Activated T-helper 1 cell treated with anti-CD3 and anti-CD28 coated beads, Interleukin-12 subunit alpha, Interleukin-12 subunit beta, Interleukin-2, Interleukin-4 antibody, amounts not matched to agents 30 ng/mL and 10 ng/mL and 1 ng/mL, durations not matched to agents 14 hours and 24 hours and 36 hours (primary cell): Measurements from ENCODE around the gene UXS1. TPM values are rescaled to one million over a fixed set of nuclear protein-coding genes. Genes with fewer than 3 reads are reported as not detected.

ENCODE experiments used
- DNase-seq: peaks from one replicate; pipeline ENCODE4 v3.0.0; 2021; ENCODE audit warnings: low spot score
- H3K27ac Mint-ChIP-seq: one replicate; pipeline ENCODE4 v1.8.0; 2021; ENCODE audit warnings: mild to moderate bottlenecking, mixed read lengths
- H3K27me3 Mint-ChIP-seq: one replicate; pipeline ENCODE4 v1.8.0; 2022; ENCODE audit warnings: mild to moderate bottlenecking, moderate library complexity, mixed read lengths; ENCODE audit not compliant: insufficient read depth
- H3K36me3 Mint-ChIP-seq: one replicate; pipeline ENCODE4 v1.8.0; 2021; ENCODE audit warnings: low read depth, mixed read lengths
- H3K4me1 Mint-ChIP-seq: one replicate; pipeline ENCODE4 v1.8.0; 2021; ENCODE audit warnings: low read depth, mixed read lengths
- H3K4me3 Mint-ChIP-seq: one replicate; pipeline ENCODE4 v1.8.0; 2021; ENCODE audit warnings: mild to moderate bottlenecking, moderate library complexity, mixed read lengths
- H3K9me3 Mint-ChIP-seq: one replicate; pipeline ENCODE4 v1.8.0; 2021; ENCODE audit warnings: mixed read lengths
- intact Hi-C: fragments of 100-400 bp; cut with micrococcal nuclease; formaldehyde crosslinking; loops from one replicate; pipeline ENCODE4 v1.15.1; 2024
- total RNA-seq: library from RNA; stranded (reverse); gene quantifications from 2 replicates; pipeline ENCODE4 v1.2.3, GENCODE V29; 2022

UXS1 gene
- total RNA-seq, 1 donor from 2014 or later: 36.7 TPM

GRCh38 chr2:106107509-106108131 is 86.5 kb downstream of the UXS1 start:
- H3K27ac Mint-ChIP-seq: peak overlapping the region; percentile 74
- peaks cover 16% of the 10 kb centered on the region for H3K4me1 Mint-ChIP-seq
- H3K4me3 Mint-ChIP-seq: peak overlapping the region; percentile 11
- H3K36me3 Mint-ChIP-seq: peaks cover 23% of the 10 kb centered on the region
- no peaks in the 10 kb centered on the region for H3K9me3 Mint-ChIP-seq
- no peaks in the 10 kb centered on the region for H3K27me3 Mint-ChIP-seq
- DNase-seq: no peak
- intact Hi-C loops: loop anchor here (1.0 to 5.0 kb wide), 2 partner anchors 35 to 53 kb away; no protein-coding TSS in a partner anchor

DNA sequence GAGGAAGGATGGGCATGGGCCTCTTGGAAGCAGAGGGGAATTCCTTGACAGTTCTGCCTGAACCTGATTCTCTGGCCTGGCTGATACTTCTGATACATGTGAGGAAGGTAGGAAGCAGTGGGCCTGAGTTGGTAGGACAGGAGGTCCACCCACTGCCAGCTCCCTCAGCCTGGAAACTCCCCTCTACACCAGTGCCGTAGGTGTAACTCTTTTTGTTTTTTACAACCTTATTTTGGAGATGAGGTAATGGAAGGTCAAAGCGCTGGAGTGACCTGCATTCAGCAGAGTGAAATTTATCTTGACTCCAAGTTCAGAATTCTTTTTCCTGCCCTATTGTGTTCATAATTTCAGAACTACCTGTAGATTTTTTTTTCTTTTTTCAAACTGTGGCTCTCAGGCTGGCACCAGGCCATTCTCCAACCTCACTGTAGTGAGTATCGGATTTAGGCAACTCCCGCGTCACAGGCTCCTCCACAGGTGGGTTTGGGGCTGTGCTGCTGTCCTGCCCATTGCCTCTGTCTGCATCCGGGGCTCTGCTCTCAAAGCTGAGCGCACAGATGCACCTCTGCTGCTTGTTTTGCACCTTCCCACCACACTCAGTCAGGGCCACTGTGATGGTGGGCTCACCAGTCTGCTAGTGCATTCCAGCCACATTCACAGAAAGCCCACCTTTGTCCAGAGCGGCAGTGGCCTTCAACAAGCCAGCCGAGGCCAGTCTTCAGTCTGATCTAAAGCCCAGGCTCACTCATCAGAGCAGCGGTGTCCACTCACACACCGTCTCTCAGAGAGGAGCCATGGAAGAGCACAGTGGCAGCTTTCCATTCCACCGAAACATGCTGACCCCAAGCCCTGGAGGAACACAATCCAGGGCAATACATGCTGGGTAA is 87.2 kb downstream of the UXS1 start:
- peaks cover 16% of the 10 kb centered on the region for H3K4me1 Mint-ChIP-seq
- H3K4me3 Mint-ChIP-seq: peak overlapping the region; percentile 57
- no peaks in the 10 kb centered on the region for H3K27me3 Mint-ChIP-seq
- H3K36me3 Mint-ChIP-seq: peaks cover 20% of the 10 kb centered on the region
- peak overlapping the region; percentile 74 for H3K27ac Mint-ChIP-seq
- intact Hi-C loops: loop anchor here (1.0 to 5.0 kb wide), 2 partner anchors 35 to 53 kb away; no protein-coding TSS in a partner anchor
- no peak for DNase-seq
- no peaks in the 10 kb centered on the region for H3K9me3 Mint-ChIP-seq

- intact Hi-C loops: loop anchor here (2.0 to 5.0 kb wide), 3 partner anchors 37 to 477 kb away; no protein-coding TSS in a partner anchor
- Mint-ChIP-seq H3K27ac (peak overlapping the region; percentile 29), H3K4me1 (peaks cover 16% of the 10 kb centered on the region), H3K4me3 (no peak overlapping the region), H3K36me3 (peaks cover 9% of the 10 kb centered on the region), H3K9me3 (no peaks in the 10 kb centered on the region), H3K27me3 (no peaks in the 10 kb centered on the region)
- no peak for DNase-seq
These were observed 88.8 kb downstream of the UXS1 start for GRCh38 chr2:106105151-106105922.

GRCh38 chr2:106104332-106105062 is 89.6 kb downstream of the UXS1 start:
- intact Hi-C loops: loop anchor here (1.0 to 5.0 kb wide), 6 partner anchors 38 to 478 kb away; partner anchors contain the start of gene UXS1
- peaks cover 16% of the 10 kb centered on the region for H3K4me1 Mint-ChIP-seq
- peak overlapping the region; percentile 18 for H3K27ac Mint-ChIP-seq
- DNase-seq: peak; percentile 62
- H3K9me3 Mint-ChIP-seq: no peaks in the 10 kb centered on the region
- H3K36me3 Mint-ChIP-seq: peaks cover 8% of the 10 kb centered on the region
- no peaks in the 10 kb centered on the region for H3K27me3 Mint-ChIP-seq
- no peak overlapping the region for H3K4me3 Mint-ChIP-seq

DNA sequence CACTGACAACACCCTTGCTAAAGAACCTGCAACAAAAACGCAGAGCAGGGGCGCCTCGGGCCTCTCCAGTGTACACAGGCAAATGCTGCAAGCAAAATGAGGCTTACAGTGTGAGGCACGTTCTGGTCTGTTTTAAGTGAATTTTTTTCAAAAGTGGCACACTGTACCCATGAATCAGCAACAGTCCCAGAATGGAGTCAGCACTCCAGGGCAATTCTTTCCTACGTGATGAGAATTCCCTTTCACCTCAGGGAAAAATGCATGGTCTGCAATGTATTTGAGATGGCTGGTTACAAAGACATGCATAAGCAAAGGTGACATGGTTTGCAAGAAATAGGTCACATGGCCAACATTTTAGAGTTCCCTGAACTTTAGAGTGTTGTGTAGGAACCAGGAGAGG is 94.4 kb downstream of the UXS1 start:
- intact Hi-C loops: loop anchor here (5.0 to 10.0 kb wide), 3 partner anchors 148 to 765 kb away; partner anchors contain the start of gene C2orf49
- no peak overlapping the region for H3K4me3 Mint-ChIP-seq
- no peak overlapping the region for H3K27ac Mint-ChIP-seq
- peaks cover 18% of the 10 kb centered on the region for H3K4me1 Mint-ChIP-seq
- H3K9me3 Mint-ChIP-seq: no peaks in the 10 kb centered on the region
- H3K27me3 Mint-ChIP-seq: no peaks in the 10 kb centered on the region
- H3K36me3 Mint-ChIP-seq: peaks cover 13% of the 10 kb centered on the region
- DNase-seq: no peak

DNA sequence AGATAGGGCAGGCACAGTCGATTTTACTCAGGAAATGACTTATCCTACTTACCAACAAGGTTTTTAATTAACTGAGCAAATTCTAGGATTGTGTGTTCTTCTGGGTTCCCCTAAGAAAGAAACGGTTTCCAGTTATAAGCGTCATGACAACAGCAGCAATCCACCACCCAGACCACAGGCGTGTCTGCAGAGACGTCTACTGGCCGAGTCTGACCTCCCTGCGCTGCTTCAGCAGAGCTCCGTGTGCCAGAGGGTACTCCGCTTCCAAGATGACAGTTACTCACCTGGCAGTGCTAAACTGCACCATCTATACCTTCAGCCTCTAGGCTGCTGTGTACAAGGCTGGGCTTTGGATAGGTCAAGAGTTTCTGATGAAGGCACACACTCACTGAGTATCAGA is 95.4 kb downstream of the UXS1 start:
- intact Hi-C loops: loop anchor here (1.0 to 10.0 kb wide), 3 partner anchors 522 to 764 kb away; partner anchors contain the start of gene C2orf49
- Mint-ChIP-seq H3K4me1 (peaks cover 28% of the 10 kb centered on the region), H3K27ac (no peak overlapping the region), H3K4me3 (no peak overlapping the region), H3K9me3 (no peaks in the 10 kb centered on the region), H3K27me3 (no peaks in the 10 kb centered on the region), H3K36me3 (peaks cover 23% of the 10 kb centered on the region)
- no peak for DNase-seq

GRCh38 chr2:106098081-106098480 is 96.0 kb downstream of the UXS1 start:
- no peak for DNase-seq

GRCh38 chr2:106097038-106098000 is 96.8 kb downstream of the UXS1 start:
- H3K36me3 Mint-ChIP-seq: peaks cover 33% of the 10 kb centered on the region
- peaks cover 31% of the 10 kb centered on the region for H3K4me1 Mint-ChIP-seq
- no peak overlapping the region for H3K4me3 Mint-ChIP-seq
- H3K27me3 Mint-ChIP-seq: no peaks in the 10 kb centered on the region
- no peaks in the 10 kb centered on the region for H3K9me3 Mint-ChIP-seq
- intact Hi-C loops: loop anchor here (10.0 kb wide), 2 partner anchors 733 to 763 kb away; partner anchors contain the start of gene C2orf49
- DNase-seq: no peak
- H3K27ac Mint-ChIP-seq: no peak overlapping the region

More at GRCh38 chr2:106098081-106098480, 96.0 kb downstream of the UXS1 start:
- Mint-ChIP-seq H3K27ac (no peak overlapping the region), H3K4me1 (peaks cover 31% of the 10 kb centered on the region), H3K27me3 (no peaks in the 10 kb centered on the region), H3K36me3 (peaks cover 28% of the 10 kb centered on the region), H3K4me3 (no peak overlapping the region), H3K9me3 (no peaks in the 10 kb centered on the region)
- intact Hi-C loops: loop anchor here (1.0 to 10.0 kb wide), 3 partner anchors 522 to 763 kb away; partner anchors contain the start of gene C2orf49

- peaks cover 35% of the 10 kb centered on the region for H3K36me3 Mint-ChIP-seq
- H3K27me3 Mint-ChIP-seq: no peaks in the 10 kb centered on the region
- H3K4me1 Mint-ChIP-seq: peaks cover 31% of the 10 kb centered on the region
- no peaks in the 10 kb centered on the region for H3K9me3 Mint-ChIP-seq
- peak overlapping the region; percentile 86 for H3K27ac Mint-ChIP-seq
- no peak for DNase-seq
- intact Hi-C loops: loop anchor here (10.0 kb wide), 2 partner anchors 732 to 762 kb away; partner anchors contain the start of gene C2orf49
- H3K4me3 Mint-ChIP-seq: peak overlapping the region; percentile 64
These were observed 97.6 kb downstream of the UXS1 start for GRCh38 chr2:106096299-106097037.

DNA sequence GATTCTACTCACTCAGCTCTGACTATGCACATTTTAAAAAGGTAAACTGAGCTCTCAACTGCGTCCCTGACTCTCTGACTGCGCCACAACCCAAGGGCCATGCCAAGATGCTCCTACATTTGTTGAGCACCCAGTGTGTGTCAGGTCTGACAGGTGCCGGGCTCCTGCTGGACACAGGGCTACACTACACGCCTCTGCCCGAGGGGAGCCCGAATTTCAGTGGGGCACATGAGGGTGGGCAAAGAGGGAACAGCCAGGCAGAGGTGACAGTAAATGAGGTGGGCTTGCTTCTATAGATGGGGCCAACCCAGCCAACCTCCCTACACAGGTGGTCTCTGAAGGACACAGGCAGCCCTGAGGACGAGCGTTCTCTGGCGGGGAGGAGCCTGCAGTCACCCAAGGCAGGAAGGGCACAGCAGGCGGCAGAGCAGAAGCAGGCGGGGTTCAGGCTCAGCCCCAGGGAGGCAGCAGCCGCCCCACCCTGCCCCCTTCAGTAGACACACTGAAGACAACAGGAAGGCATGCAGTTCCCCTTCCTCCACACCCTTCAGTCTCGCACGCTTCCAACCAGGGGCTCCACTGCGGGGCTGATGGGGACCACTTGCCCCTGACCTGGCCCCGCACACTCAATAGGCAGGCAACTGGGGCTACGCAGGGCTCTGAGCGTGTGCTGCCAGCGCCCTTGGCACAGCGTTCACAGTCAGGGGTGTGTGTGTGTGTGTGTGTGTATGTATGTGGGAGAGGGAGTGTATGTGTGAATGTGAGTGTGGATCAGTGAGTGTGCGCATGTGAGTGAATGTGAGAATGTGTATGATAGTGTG is 98.4 kb downstream of the UXS1 start:
- intact Hi-C loops: loop anchor here (1.0 to 10.0 kb wide), 3 partner anchors 349 to 761 kb away; partner anchors contain the start of gene C2orf49
- H3K4me1 Mint-ChIP-seq: peaks cover 31% of the 10 kb centered on the region

More for the DNA sequence above, 98.4 kb downstream of the UXS1 start:
- Mint-ChIP-seq H3K4me3 (peak overlapping the region; percentile 64), H3K27ac (peak overlapping the region; percentile 86), H3K27me3 (no peaks in the 10 kb centered on the region), H3K36me3 (peaks cover 37% of the 10 kb centered on the region), H3K9me3 (no peaks in the 10 kb centered on the region)
- DNase-seq: peak; percentile 62
